ENCODE data around the gene ZNF99.
"Not testable (repeated sequence)": the region's sequence is repeated elsewhere in the genome, so short reads cannot be mapped to it uniquely, and the experiment has no call there.

ZNF99 gene

DNA sequence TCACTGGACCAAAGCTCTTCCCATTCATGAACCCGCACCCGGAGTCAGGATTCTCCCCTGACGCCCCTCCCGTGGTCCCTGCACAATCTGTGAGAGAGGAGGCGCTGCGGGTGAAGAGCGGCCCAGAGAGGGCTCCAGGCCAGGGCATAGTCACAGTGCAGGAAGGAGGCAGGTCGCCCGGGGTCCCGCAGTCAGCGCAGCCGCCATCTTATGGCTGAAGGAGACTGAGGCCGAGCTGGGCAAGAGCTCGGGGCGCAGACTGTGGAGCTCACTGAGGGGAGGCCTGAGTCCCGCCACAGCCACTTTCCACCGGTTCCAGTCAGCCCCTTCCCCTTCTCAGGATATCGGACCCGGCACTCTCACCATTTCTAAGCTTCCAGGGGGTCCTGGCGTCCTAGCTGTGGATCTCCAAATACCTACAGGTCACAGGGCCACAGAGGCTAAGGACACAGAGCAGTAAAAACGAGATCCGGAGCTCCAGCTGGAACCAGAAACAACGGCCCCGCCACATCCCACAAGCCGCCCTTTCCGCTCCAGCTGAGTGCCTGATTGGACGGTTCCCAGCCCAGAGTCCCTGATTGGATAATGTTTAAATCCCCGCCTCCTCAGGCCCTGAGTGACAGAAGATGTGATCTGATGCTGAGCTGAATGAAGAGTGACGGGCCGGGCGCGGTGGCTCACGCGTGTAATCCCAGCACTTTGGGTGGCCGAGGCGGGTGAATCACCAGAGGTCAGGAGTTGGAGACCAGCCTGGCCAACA, at the start of gene ZNF99:
ZNF99 (minus strand) TSS at position 501 of the 760 bp plus-strand sequence; CDS start at position 366, 135 bp downstream.
- Mint-ChIP-seq H3K36me3 (ENCODE audit: low read depth) (no peaks in the 10 kb centered on the region), H3K4me1 (ENCODE audit: low read depth) (no peaks in the 10 kb centered on the region), H3K9me3 (peaks cover 58% of the 10 kb centered on the region), H3K27ac (no peak within 1 kb of the TSS), H3K4me3 (peak within 1 kb of the TSS; percentile 28), H3K27me3 (peaks cover 7% of the 10 kb centered on the region)
- intact Hi-C loops (cut with micrococcal nuclease): no loop called here

DNA sequence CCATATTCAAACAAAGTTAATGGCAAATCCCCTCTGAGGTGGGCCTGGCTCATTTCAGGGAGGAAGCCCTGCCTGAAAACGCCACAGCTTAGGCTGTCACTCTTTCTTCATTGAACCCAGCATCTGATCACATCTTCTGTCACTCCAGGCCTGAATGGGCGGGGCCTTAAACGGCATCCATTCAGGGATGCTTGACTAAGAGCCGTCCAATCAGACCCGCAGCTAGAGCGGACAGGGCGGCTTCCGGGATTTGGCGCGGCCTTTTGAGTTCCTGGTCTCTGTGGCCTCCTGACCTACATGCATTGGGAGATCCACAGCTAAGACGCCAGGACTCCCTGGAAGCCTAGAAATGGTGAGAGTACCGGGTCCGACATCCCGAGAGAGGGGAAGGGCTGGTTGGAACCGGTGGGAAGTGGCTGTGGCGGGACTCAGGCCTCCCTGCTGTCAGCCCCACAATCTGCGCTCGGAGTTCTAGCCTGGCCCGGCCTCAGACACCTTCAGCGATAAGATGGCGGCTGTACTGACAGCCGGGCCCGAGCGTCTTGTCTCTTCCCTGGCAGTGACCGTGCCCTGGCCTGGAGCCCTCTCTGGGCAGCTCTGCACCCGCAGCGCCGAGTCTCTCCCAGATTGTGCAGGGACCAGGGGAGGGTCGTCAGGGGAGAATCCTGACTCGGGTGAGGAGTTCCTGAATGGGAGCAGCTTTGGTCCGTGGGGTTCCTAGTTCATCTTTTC, 48.2 kb upstream of the ZNF99 start, which contains the start of gene ZNF723:
ZNF723 (plus strand) TSS at position 261 of the 732 bp plus-strand sequence; CDS start at position 350, 89 bp downstream.
- Mint-ChIP-seq H3K4me1 (ENCODE audit: low read depth) (no peaks in the 10 kb centered on the region), H3K9me3 (peaks cover 86% of the 10 kb centered on the region), H3K27ac (no peak within 1 kb of the TSS), H3K4me3 (no peak within 1 kb of the TSS), H3K27me3 (no peaks in the 10 kb centered on the region), H3K36me3 (ENCODE audit: low read depth) (no peaks in the 10 kb centered on the region)
- intact Hi-C loops (cut with micrococcal nuclease): no loop called here

DNA sequence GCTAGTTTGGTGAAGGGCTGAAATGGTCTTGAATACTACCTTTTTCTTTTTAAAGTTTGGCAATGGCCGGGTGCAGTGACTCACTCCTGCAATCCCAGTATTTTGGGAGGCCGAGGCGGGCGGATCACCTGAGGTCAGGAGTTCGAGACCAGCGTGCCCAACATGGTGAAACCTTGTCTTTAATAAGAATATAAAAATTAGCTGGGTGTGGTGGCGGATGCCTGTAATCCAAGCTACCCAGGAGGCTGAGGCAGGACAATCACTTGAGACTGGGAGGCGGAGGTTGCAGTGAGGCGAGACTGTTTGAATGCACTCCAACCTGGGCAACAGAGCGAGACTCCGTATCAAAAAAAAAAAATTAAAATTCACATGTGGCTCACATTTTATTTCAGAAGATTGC, 47.3 kb upstream of the ZNF99 start:
- H3K27ac Mint-ChIP-seq: no peak overlapping the region
- H3K27me3 Mint-ChIP-seq: no peaks in the 10 kb centered on the region
- H3K4me1 Mint-ChIP-seq (ENCODE audit: low read depth): no peaks in the 10 kb centered on the region
- H3K36me3 Mint-ChIP-seq (ENCODE audit: low read depth): no peaks in the 10 kb centered on the region
- no peak overlapping the region for H3K4me3 Mint-ChIP-seq
- H3K9me3 Mint-ChIP-seq: peaks cover 79% of the 10 kb centered on the region
- intact Hi-C loops (cut with micrococcal nuclease): no loop called here

DNA sequence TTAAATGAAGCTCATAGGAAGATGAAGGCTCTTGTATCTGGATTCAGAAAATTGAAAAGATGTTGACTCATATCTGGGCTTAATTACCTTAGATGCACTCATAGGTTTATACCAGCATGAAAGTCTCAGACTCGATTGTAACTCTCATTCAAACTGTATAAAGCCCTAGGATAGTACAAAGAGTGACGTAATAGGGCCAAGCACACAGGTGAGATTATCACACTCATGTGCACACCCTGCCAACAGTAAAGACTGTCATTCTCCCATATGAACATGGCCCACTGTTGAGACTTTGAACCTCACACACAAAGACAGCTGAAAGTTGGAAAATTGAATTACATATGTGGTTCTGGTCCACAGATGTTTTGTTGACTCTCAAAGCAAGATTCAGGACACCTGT, 30.2 kb upstream of the ZNF99 start:
- Mint-ChIP-seq H3K4me3 (no peak overlapping the region), H3K4me1 (ENCODE audit: low read depth) (no peaks in the 10 kb centered on the region), H3K27ac (no peak overlapping the region), H3K9me3 (peaks cover 97% of the 10 kb centered on the region), H3K36me3 (ENCODE audit: low read depth) (no peaks in the 10 kb centered on the region), H3K27me3 (no peaks in the 10 kb centered on the region)
- intact Hi-C loops (cut with micrococcal nuclease): no loop called here

DNA sequence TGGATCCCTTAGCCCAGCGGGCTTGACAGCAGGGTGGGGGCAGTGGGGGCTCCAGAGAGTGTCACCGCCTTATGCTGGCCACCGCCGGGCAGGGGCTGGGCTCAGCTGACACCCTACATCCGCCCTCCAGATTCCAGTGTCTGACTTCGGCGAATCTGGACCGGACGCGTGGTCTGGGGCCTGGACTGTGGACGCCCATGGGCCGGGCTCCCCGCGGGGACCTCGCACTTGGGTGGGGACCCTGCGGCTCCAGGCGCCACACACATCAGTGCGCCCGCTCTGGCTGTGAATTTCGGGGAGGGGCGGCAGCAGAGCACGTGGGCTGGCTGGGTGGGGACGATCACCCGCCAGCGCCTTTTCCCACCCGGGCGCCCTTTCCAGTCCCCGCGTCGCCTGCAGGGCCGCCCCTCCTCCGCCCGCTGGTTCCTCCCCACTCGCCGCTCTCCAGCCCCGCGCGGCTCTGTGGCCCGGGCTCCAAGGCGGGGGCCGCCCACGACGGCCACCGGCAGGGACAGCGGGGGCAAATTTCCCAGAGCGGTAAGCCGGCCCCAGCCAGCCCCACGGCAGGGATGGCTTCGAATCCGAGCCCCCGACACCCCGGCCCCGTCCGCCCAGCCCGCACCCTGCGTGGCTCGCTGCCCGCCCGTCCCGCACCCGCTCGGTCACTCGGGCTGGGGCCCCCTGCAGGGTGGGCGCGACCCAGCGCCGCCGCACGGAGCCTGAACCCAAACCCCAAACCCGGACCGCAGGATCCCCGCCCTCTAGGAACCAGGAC, 23.3 kb upstream of the ZNF99 start:
- Mint-ChIP-seq H3K27ac (no peak overlapping the region), H3K4me3 (no peak overlapping the region), H3K9me3 (peaks cover 60% of the 10 kb centered on the region), H3K4me1 (ENCODE audit: low read depth) (no peaks in the 10 kb centered on the region), H3K27me3 (peaks cover 2% of the 10 kb centered on the region), H3K36me3 (ENCODE audit: low read depth) (no peaks in the 10 kb centered on the region)
- intact Hi-C loops (cut with micrococcal nuclease): no loop called here

DNA sequence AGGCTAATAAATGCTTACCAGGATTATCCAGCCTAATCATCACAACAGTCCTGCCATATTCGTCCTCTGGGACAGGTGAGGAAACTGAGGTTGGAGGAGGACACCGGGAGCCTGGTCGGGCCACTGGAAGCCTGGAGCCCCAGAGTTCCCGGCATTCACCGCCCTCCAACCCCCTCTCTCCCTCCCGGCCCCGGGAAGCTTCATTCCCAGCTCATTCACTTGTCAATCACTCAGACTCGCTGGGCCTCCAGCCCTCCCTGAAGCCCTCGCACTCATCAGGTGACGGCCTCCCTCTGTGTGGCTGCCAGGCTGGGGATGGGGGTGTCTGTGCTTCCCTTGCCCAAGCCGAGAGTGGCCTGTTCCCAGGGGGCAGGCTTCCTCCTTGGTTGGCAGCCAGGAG, 22.5 kb upstream of the ZNF99 start:
- intact Hi-C loops (cut with micrococcal nuclease): no loop called here
- Mint-ChIP-seq H3K4me3 (no peak overlapping the region), H3K27me3 (peaks cover 2% of the 10 kb centered on the region), H3K27ac (no peak overlapping the region), H3K4me1 (ENCODE audit: low read depth) (no peaks in the 10 kb centered on the region), H3K9me3 (peaks cover 62% of the 10 kb centered on the region), H3K36me3 (ENCODE audit: low read depth) (no peaks in the 10 kb centered on the region)

DNA sequence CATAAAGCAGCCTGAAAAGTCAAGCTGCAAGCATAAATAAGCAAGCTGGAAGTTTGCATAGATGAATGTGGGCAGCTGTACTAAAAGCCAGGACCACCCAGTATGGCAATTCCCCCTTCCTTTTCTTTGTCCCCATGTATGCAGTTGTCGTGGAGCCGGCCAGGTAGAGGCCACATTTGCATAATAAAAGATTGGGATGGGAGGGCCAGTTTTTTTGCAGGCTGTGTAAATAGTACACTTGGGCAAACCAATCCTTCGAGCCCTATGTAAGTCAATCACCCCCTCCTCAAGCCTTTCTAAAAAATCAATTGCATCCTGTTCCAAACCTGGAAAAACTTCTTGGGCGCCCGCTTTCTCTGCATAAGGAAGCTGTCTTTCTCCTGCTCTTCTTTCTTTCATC, 13.1 kb upstream of the ZNF99 start:
- no peak overlapping the region for H3K4me3 Mint-ChIP-seq
- intact Hi-C loops (cut with micrococcal nuclease): no loop called here
- H3K36me3 Mint-ChIP-seq (ENCODE audit: low read depth): no peaks in the 10 kb centered on the region
- H3K9me3 Mint-ChIP-seq: peaks cover 83% of the 10 kb centered on the region
- H3K27ac Mint-ChIP-seq: no peak overlapping the region
- H3K27me3 Mint-ChIP-seq: no peaks in the 10 kb centered on the region
- no peaks in the 10 kb centered on the region for H3K4me1 Mint-ChIP-seq (ENCODE audit: low read depth)

DNA sequence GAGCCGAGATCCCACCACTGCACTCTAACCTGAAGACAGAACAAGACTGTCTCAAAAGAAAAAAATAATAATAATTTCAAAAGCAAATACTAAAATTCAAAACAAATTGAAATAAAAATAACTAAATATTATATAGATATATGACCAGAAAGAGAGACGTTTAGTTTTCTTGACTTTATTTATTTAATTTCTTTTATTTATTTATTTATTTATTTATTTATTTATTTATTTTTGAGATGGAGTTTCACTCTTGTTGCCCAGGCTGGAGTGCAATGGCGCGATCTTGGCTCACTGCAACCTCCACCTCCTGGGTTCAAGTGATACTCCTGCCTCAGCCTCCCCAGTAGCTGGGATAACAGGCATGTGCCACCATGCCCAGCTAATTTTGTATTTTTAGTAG, 8.9 kb upstream of the ZNF99 start:
- H3K4me3 Mint-ChIP-seq; H3K27me3 Mint-ChIP-seq; H3K36me3 Mint-ChIP-seq (ENCODE audit: low read depth); H3K27ac Mint-ChIP-seq; intact Hi-C loops (cut with micrococcal nuclease); H3K4me1 Mint-ChIP-seq (ENCODE audit: low read depth): not testable (repeated sequence)
- H3K9me3 Mint-ChIP-seq: peaks cover 69% of the 10 kb centered on the region

DNA sequence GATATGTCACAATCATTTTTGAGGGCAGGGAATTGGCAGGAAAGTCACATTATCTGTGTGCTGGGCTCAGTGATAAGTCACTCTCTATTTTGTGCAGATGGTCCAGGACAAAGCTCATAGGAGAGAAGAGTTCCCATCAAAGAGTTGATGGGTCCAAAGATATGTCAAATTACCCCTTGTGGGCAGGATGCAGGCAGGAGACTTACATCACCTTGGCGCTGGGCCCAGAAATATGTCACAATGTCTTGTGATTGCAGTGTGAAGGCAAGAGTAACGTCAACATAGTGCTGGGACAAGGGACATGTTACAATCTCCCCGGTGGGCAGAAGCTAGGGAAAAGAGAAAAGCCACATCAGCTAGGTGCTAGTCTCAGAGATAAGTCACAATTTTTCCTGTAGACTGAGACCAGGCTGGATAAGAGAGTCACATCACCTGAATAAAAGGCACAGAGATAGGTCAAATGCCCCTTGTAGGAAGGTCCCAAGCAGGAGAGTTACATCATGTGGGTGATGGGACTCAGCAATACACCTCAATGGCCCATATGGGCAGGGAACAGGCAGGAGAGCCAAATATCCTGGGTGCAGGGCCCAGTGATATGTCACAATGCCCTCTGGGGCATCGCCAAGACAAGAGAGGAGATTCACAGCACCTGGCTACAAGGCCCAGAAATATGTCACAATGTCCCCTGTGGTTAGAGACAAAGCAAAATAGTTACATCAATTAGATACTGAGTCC, 47.9 kb downstream of the ZNF99 start:
- H3K36me3 Mint-ChIP-seq (ENCODE audit: low read depth): no peaks in the 10 kb centered on the region
- H3K27ac Mint-ChIP-seq: no peak overlapping the region
- intact Hi-C loops (cut with micrococcal nuclease): no loop called here
- peaks cover 100% of the 10 kb centered on the region for H3K9me3 Mint-ChIP-seq
- H3K27me3 Mint-ChIP-seq: no peaks in the 10 kb centered on the region
- H3K4me1 Mint-ChIP-seq (ENCODE audit: low read depth): no peaks in the 10 kb centered on the region
- H3K4me3 Mint-ChIP-seq: no peak overlapping the region

DNA sequence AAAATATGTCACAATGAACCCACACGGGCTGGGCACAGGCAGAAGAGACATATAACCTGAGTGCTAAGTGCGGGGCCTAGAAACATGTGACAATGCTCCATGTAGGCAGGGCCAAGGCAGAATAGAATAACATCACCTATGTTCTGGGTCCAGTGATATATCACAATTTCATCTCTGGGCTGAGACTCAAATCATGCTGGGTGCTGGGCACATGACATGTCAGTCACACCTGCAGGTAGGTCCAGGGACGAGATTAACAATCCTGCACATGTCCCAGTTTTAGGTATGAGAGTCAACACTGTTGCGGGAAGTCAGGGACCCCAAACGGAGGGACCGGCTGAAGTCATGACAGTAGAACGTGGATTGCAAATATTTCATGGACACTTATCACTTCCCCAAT, 50.3 kb downstream of the ZNF99 start:
- Mint-ChIP-seq H3K27me3 (no peaks in the 10 kb centered on the region), H3K9me3 (peaks cover 100% of the 10 kb centered on the region), H3K4me1 (ENCODE audit: low read depth) (no peaks in the 10 kb centered on the region), H3K36me3 (ENCODE audit: low read depth) (no peaks in the 10 kb centered on the region), H3K4me3 (no peak overlapping the region), H3K27ac (no peak overlapping the region)
- intact Hi-C loops (cut with micrococcal nuclease): no loop called here

DNA sequence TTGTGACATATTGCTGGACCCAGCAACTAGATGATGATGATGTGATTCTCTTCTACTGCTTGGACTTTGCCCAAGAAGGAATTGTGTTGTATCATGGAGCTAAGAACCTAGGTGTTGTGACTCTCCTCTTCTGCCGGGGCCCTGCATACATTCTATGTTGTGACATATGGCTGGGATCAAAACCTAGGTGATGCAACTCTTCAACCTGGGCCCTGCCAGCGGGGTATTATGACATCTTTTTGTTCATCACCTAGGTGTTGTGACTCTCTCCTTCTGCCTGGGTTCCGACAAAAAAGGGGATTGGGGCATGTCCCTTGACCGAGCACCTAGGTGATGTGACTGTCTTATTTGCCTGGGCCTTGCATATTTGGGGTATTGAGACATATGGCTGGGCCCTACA, 55.7 kb downstream of the ZNF99 start:
- H3K4me1 Mint-ChIP-seq (ENCODE audit: low read depth); H3K4me3 Mint-ChIP-seq; H3K27ac Mint-ChIP-seq; H3K36me3 Mint-ChIP-seq (ENCODE audit: low read depth); H3K27me3 Mint-ChIP-seq; intact Hi-C loops (cut with micrococcal nuclease): not testable (repeated sequence)
- peaks cover 99% of the 10 kb centered on the region for H3K9me3 Mint-ChIP-seq

DNA sequence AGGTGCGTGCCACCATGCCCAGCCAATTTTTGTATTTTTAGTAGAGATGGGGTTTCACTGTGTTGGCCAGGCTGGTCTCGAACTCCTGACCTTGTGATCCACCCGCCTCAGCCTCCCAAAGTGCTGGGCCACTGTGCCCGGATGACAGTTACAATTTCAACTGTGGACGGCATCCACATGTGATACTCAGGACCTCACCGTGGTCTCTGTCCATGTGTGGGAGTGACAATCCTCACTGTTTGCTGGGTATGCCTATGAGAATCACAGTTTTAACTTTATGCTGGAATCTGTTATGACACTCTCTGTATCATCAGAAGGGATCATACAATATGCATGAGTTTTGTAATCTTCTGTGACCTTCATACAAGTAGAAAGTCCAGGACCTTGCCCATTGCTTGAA, 62.4 kb downstream of the ZNF99 start:
- H3K27ac Mint-ChIP-seq; H3K27me3 Mint-ChIP-seq; H3K4me1 Mint-ChIP-seq (ENCODE audit: low read depth); intact Hi-C loops (cut with micrococcal nuclease); H3K4me3 Mint-ChIP-seq; H3K36me3 Mint-ChIP-seq (ENCODE audit: low read depth): not testable (repeated sequence)
- peaks cover 80% of the 10 kb centered on the region for H3K9me3 Mint-ChIP-seq

DNA sequence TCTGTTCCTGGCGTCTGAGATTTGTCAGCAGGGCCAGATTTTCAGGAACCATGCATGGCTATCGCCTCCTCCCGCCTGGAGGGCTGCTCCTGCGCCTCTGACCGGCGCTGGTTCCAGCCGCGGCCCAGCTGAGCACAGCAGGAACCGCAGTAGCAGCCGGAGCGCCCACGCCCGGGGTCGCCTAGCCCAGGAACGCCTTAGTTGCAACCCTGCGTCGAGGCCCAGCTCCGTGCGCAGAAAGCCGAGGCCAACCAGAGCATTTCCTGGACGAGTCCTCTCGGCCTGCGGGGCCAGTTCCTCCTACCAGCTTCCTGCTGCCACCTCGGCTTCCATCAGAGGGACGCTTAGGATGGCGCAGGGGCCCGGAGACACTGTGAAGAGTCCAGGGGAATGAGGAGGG, 75.0 kb downstream of the ZNF99 start:
- Mint-ChIP-seq H3K36me3 (ENCODE audit: low read depth) (no peaks in the 10 kb centered on the region), H3K9me3 (peaks cover 40% of the 10 kb centered on the region), H3K4me3 (no peak overlapping the region), H3K4me1 (ENCODE audit: low read depth) (no peaks in the 10 kb centered on the region), H3K27me3 (no peaks in the 10 kb centered on the region), H3K27ac (no peak overlapping the region)
- intact Hi-C loops (cut with micrococcal nuclease): no loop called here
